ENCODE data around the gene ZNF254.
"Not testable (repeated sequence)": the region's sequence is repeated elsewhere in the genome, so short reads cannot be mapped to it uniquely, and the experiment has no call there.

ZNF254 gene

GRCh38 chr19:24086974-24087595 is at the start of gene ZNF254:
TSS of gene ZNF254 (plus strand) at chr19:24087187. CDS start at chr19:24087308, 121 bp downstream.
- peak within 1 kb of the TSS; percentile 61 for H3K4me3 ChIP-seq (ENCODE audit: low read depth, low read length)

DNA sequence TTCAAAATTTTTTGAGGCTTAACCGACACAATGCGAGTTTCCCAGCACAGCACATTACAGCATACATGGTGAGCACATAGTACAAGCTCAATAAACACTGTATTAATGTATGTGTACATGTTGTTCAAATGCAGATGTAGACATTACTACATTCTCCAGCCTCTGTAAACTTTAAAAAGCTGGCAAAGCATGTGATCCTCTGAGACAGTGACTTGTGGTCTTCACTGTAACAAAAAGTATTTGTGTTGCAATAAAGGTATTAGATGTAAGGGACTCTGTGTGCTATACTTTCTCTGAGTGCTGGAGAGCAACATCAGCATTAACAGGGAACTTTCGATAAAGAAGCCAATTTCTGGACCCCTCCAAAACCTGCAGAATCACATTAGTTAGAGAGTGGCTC is 46.4 kb upstream of the ZNF254 start:
- H3K4me3 ChIP-seq (ENCODE audit: low read depth, low read length) = no peak overlapping the region

- not testable (repeated sequence) for H3K4me3 ChIP-seq (ENCODE audit: low read depth, low read length)
Measured at GRCh38 chr19:24041326-24041725, 45.7 kb upstream of the ZNF254 start.

DNA sequence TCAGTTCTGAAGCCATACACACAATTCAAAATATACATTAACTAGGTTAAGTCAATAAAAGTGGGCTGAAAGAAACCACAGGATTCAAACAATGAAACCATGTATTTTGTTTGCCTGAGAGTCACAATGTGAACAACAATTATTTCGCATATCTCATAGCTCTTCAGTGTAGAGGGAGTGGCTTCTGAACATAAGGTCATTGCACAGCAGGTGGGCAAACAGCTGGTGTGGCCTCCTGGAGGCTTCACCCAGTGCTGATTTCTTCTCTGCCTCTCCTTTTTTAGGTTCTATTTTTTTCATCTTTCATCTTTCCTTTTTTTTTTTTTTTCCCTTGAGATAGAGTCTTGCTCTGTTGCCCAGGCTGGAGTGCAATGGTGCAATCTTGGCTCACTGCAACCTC is 40.4 kb upstream of the ZNF254 start:
- H3K4me3 ChIP-seq (ENCODE audit: low read depth, low read length) = no peak overlapping the region

DNA sequence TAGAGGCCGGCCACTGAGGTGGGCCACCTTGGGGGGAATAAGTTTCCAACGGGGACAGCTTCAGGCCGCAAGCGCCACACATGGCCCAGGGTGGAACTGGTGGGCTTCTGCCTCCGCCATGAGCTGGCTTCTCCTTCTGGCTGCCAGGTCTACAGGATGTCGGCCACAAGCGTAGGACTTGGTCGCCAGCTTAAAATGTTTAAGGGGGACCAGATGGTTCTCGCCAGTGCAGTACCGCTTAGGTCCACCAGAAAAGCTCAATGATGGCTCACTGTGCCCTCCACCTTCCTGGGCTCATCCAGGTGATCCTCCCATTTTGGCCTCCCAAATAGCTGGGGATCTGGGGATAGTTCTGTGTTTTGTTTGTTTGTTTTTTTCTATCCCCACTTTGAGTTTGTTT is 38.7 kb upstream of the ZNF254 start:
- no peak overlapping the region for H3K4me3 ChIP-seq (ENCODE audit: low read depth, low read length)

- no peak overlapping the region for H3K4me3 ChIP-seq (ENCODE audit: low read depth, low read length)
Measured at GRCh38 chr19:24049537-24049936, 37.5 kb upstream of the ZNF254 start.

GRCh38 chr19:24051516-24051915 is 35.5 kb upstream of the ZNF254 start:
- no peak overlapping the region for H3K4me3 ChIP-seq (ENCODE audit: low read depth, low read length)

- H3K4me3 ChIP-seq (ENCODE audit: low read depth, low read length) = no peak overlapping the region
Measured at GRCh38 chr19:24052811-24053210, 34.2 kb upstream of the ZNF254 start.

- no peak overlapping the region for H3K4me3 ChIP-seq (ENCODE audit: low read depth, low read length)
Measured at GRCh38 chr19:24053601-24054000, 33.4 kb upstream of the ZNF254 start.

DNA sequence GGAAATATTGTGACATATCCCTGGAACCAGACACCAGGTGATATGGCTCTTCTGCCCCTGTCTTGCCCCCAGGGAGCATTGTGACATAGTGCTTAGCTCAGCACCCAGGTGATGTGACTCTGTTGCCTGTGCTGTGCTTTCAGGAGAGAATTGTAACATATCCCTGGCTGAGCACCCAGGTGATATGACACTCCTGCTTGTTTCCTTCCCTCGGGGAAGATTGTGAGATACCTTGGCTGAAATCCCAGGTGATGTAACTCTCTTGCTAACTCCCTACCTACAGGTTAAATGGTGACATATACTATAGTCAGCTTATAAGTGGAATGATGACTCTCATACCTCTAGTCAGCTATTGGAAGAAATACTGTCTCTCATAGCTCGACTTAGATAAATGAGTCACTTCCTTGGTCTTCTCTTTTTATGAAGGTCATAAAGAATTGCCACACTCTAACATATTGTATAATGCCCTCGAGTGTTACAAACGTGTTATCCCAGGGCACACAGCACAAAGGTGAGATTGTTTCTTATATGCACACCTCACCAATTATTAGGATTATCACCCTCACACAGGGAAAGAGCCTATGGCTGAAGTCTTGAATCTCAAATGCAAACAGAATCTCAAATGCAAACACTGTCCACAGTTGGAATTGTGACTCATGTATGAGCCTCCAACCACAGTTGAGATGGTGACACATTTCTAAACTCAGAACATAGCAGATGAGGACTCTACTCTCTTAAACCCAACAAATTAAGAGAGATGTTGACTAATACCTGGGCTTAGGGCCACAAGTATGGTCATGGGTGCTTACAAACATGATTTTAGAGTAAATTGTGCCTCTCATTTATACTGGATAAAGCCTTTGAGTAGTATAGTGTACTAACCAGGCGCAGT is 32.7 kb upstream of the ZNF254 start:
- no peak overlapping the region for H3K4me3 ChIP-seq (ENCODE audit: low read depth, low read length)

DNA sequence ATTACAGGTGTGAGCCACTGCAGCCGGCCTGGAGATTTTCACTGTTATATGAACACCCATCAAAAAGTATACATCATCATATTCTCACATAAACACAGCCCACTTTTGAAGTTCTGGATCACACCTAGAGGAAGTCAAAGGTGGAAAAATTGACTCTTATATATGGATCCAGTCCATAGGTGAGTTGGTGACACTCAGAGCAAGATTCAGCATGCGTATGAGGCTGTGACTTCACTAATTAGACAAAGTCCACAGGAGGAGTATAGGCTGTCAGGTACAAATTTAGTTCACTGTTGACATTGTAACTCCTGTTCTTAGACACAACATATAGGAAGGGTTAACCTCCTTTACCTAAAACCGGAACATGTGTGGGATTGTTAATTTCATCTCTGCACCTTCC is 31.4 kb upstream of the ZNF254 start:
- no peak overlapping the region for H3K4me3 ChIP-seq (ENCODE audit: low read depth, low read length)

DNA sequence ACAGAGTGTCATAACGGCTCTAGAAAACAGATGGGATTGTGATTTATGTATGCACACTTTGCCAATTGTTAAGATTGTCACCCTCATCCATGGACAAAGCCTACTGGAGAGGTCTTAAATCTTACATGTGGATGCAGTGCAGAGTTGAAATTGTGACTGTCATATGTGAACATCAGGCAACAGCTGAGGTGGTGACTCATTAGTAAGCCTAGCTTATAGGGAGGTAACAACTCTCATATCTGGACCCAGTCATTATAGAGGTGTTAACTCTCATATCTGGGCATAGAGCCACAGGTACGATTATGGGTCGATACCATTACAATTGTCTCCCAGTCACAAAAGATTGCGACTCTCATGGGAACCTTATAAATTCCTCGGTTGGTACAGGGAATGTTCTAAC is 29.8 kb upstream of the ZNF254 start:
- H3K4me3 ChIP-seq (ENCODE audit: low read depth, low read length) = no peak overlapping the region

DNA sequence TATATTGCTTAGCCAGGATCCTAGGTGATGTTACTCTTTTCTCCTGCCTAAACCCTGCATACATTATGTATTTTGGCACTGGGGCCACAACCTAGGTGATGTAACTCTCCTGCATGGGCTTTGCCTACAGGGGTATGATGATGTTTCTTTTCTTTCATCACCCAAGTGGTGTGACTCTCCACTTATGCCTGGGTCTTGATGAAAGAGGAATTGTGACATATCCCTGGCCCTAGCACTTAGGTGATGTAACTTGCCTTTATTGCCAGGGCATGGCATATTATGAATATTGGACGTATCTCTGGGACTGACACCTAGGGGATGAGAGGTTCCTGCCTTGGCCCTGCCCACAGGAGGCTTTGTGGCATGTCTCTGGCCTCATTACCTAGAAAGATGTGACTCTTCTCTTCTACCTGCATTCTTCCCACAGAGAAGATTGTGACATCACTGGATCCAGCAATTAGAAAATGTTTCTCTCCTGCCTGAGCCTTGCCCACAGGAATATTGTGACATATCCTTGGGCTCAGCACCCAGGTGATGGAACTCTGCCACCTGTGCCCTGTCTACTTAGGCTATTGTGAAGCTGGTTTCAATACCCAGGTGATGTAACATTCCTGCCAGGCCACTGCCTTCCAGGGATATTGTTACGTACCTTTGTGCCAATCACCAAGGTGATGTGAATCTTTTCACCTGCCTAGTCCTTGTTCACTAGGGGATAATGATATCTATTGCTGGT is 27.3 kb upstream of the ZNF254 start:
- no peak overlapping the region for H3K4me3 ChIP-seq (ENCODE audit: low read depth, low read length)

DNA sequence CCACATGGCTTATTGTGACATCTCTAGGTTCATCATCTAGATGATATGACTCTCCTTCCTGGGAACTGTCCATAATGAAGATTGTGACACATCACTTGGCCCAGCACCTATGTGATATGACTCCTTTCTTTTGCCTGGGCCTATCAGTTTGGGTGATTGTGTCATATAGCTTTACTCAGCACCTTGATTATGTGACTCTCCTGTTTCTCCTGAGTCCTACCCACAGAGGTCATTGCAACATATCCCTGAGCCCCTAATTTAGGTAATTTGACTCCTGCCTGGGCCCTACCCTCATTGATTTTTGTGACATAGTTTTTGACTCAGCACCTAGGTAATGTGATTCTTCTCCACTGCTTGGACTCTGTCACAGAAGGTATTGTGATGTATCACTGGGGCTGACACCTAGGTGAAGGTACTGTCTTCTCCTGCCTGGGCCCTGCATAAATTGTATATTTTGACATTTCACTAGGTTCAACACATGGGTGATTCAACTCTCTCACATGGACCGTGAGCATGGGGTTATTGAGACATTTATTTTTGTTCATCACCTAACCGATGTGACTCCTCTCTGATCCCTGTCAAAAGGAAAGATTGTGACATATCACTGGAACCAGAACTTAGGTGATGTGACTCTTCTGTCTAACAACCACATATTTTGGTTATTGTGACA is 26.2 kb upstream of the ZNF254 start:
- no peak overlapping the region for H3K4me3 ChIP-seq (ENCODE audit: low read depth, low read length)

GRCh38 chr19:24062190-24062589 is 24.8 kb upstream of the ZNF254 start:
- H3K4me3 ChIP-seq (ENCODE audit: low read depth, low read length) = no peak overlapping the region

GRCh38 chr19:24063295-24063694 is 23.7 kb upstream of the ZNF254 start:
- H3K4me3 ChIP-seq (ENCODE audit: low read depth, low read length) = no peak overlapping the region

DNA sequence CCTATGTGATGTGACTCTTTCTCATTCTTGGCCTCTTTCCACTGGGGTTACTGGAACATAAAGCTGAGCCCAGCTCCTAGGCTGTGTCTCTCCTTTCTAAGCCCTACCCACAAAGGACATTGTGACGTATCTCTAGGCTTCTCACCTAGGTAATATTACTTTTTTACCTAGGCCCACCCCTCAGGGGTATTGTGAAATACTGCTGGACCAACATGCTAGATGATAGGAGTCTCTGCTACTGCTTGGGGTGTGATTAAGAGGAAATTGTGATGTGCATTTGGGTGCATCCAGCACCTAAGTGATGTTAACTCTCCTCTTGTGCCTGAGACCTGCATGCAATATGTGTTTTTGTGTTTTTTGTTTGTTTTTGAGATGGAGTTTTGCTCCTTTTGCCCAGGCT is 22.8 kb upstream of the ZNF254 start:
- no peak overlapping the region for H3K4me3 ChIP-seq (ENCODE audit: low read depth, low read length)

DNA sequence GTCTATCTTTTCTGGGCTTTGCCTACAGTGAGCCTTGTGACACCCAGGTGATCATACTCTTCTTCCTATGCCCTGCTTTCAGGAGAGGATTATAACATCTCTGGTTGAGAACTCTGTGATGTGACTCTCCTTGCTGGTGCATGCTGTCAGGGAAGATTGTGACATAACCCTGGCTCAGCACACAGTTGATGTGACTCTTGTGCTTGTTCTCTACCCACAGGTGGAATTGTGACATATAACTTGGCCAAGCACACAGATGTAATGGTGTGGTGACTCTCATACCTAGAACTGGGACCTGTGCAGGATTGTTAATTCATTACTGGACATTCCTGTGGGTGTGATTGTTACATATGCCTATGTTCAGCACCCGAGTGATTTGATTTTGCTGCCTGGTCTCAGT is 21.7 kb upstream of the ZNF254 start:
- H3K4me3 ChIP-seq (ENCODE audit: low read depth, low read length) = no peak overlapping the region

GRCh38 chr19:24065865-24066604 is 21.0 kb upstream of the ZNF254 start:
- no peak overlapping the region for H3K4me3 ChIP-seq (ENCODE audit: low read depth, low read length)

DNA sequence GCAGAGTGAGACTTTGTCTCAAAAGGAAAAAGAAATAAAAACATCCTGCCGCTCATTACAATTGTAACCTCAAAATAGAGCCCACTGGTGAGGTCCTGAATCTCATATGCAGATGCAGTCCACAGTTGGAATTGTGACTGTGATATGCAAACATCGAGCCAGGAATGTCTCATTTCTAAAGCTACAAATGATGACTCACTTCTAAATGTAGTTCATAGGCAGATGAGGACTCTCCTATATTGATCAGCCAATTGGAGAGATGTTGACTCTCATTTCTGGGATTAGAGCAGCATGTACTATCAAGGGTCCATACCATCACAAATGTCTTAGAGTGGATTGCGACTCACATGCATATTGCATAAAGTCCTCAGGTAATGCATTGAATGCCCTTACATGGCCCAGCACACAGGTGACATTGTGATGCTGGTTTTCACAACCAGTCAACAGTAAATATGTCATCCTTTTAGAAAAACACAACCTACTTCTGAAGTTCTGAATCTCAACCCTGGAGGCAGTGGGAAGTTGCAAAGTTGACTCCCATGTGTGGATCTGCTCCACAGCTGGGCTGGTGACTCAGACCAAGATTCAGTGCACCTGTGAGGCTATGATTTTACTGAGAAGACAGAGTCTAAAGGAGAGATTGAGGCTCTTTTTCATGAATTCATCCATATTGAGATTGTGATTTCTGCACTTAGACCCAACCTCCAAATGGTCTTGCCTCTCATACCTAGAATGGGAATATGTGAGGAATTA is 16.9 kb upstream of the ZNF254 start:
- H3K4me3 ChIP-seq (ENCODE audit: low read depth, low read length) = no peak overlapping the region

Measured in iPS-11a (cell line).